HG02759 (cell line): ENCODE data around the gene NOTCH1.

Experiments
- ATAC-seq: cut with Tn5 transposase; IDR thresholded peaks from one replicate; pipeline ENCODE4 v1.9.1; 2021; ENCODE audit warnings: mild to moderate bottlenecking, moderate library complexity; ENCODE audit not compliant: unreplicated experiment

The NOTCH1 gene

DNA sequence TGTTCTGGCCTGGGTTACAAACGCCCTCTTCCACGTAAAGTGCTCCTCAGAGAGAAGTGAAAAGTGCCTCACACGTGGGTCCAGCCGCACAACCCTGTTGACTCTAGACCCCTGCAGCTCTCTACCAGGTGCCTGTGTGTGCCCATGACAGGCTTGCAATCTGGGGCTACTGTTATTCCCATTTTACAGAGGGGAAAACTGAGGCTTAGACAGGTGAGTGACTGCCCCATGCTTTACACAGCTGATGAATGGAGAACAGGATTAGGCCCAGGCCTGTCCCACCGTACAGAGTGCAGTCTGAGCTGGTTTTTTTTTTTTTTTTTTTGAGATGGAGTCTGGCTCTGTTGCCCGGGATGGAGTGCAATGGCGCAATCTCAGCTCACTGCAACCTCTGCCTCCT, 100.0 kb downstream of the NOTCH1 start:
- no peak for ATAC-seq
